Uterus (tissue), 2 donors: ENCODE results near the gene TUBA3C.

Experiments used
- CTCF ChIP-seq, 4 experiments: fragments of 200-600 bp in 2 of 4; fragments of 450-650 bp in 2 of 4; sonication (generic) in 2 of 4; IDR thresholded peaks; one replicate each; pipeline ENCODE4 v1.5.1; 2016 to 2019; ENCODE audit warnings: antibody characterized with exemption in 4 of 4, mild to moderate bottlenecking in 2 of 4, moderate library complexity in 1 of 4
- POLR2A ChIP-seq, 2 donors: fragments of 450-650 bp; IDR thresholded peaks; one replicate each; pipeline ENCODE4 v1.6.1; 2016; ENCODE audit warnings: antibody characterized with exemption in 2 of 2, mild to moderate bottlenecking in 1 of 2, moderate library complexity in 1 of 2

- TF ChIP-seq CTCF (IDR thresholded peaks at IDR 0.05) = no peak
- TF ChIP-seq POLR2A (IDR thresholded peaks at IDR 0.05) = no peak
Measured at GRCh38 chr13:19181621-19182485, at the start of gene TUBA3C.
